DOHH2 (cell line): ENCODE data around the gene FBXO48.

ENCODE experiments used
- CTCF ChIP-seq: fragments of 200-600 bp; sonication (generic); IDR thresholded peaks from one replicate; pipeline ENCODE4 v1.5.1; 2014; ENCODE audit warnings: antibody characterized with exemption, mild to moderate bottlenecking, low read depth, low read length; ENCODE audit not compliant: poor library complexity, severe bottlenecking
- EZH2phosphoT487 ChIP-seq: fragments of 200-600 bp; sonication (generic); IDR thresholded peaks from 2 replicates; pipeline ENCODE4 v1.6.1; 2017; ENCODE audit warnings: borderline replicate concordance, mild to moderate bottlenecking, antibody characterized with exemption, low read length, moderate library complexity, mixed read lengths

- no peak for TF ChIP-seq CTCF
- no peak for TF ChIP-seq EZH2phosphoT487
These were observed 28.4 kb downstream of the FBXO48 start for GRCh38 chr2:68438455-68439303.
